Prostate gland (tissue), 2 donors: ENCODE results near the gene MYO18B.

Experiments used
- POLR2A ChIP-seq: fragments of 450-650 bp; IDR thresholded peaks from one replicate; pipeline ENCODE4 v1.6.1; 2016; ENCODE audit warnings: antibody characterized with exemption, mild to moderate bottlenecking
- POLR2AphosphoS5 ChIP-seq: sonication (generic); formaldehyde crosslinking; IDR thresholded peaks from one replicate; pipeline ENCODE4 v1.6.1; 2017; ENCODE audit warnings: antibody characterized with exemption
- TF ChIP-seq, protein P1 (sequence below), 4 experiments: fragments of 200-600 bp in 2 of 4; fragments of 450-650 bp in 2 of 4; sonication (generic) in 2 of 4; IDR thresholded peaks; 1 replicate in 3 of 4; 2 replicates in 1 of 4; pipeline ENCODE4 v1.5.1; 2016 to 2019; ENCODE audit warnings: antibody characterized with exemption in 4 of 4, mild to moderate bottlenecking in 2 of 4, moderate library complexity in 2 of 4

DNA sequence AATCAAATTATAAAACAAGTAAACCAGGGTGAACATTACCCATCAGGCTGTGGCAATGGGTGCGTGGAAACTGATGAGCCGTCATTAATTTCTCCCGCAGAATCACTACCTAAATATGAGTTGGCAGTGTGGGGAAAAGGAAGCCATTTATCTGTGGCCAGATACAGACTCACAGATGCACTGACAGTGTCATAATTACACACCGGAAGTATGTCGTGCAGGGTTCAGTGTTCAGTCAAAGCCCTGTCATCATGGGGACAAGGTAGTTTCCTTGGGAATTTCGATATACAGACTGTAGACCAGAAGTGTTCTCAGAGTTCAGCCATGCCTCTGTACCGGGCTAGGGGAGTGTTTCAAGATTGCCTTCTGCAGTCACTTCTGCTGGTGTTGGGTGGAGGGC is 308.1 kb downstream of the MYO18B start:
- TF ChIP-seq, protein P1, sequence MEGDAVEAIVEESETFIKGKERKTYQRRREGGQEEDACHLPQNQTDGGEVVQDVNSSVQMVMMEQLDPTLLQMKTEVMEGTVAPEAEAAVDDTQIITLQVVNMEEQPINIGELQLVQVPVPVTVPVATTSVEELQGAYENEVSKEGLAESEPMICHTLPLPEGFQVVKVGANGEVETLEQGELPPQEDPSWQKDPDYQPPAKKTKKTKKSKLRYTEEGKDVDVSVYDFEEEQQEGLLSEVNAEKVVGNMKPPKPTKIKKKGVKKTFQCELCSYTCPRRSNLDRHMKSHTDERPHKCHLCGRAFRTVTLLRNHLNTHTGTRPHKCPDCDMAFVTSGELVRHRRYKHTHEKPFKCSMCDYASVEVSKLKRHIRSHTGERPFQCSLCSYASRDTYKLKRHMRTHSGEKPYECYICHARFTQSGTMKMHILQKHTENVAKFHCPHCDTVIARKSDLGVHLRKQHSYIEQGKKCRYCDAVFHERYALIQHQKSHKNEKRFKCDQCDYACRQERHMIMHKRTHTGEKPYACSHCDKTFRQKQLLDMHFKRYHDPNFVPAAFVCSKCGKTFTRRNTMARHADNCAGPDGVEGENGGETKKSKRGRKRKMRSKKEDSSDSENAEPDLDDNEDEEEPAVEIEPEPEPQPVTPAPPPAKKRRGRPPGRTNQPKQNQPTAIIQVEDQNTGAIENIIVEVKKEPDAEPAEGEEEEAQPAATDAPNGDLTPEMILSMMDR (IDR thresholded peaks at IDR 0.05) = no peak
- TF ChIP-seq POLR2A (no peak), POLR2AphosphoS5 (no peak)
